OCI-LY7 (cell line): Measurements from ENCODE around the gene ZFHX2. TPM values are rescaled to one million over a fixed set of nuclear protein-coding genes. Genes with fewer than 3 reads are reported as not detected.

Experiments
- BruUV-seq: library from RNA; stranded (reverse); fragments of 400-500 nt; replicated peaks from 2 replicates; lab custom pipeline; 2021; lab: Mats Ljungman, UMichigan
- CTCF ChIA-PET: fragments of 300-600 bp; sonication (Branson Sonifier 250); formaldehyde crosslinking; loops from one replicate; lab custom pipeline; 2022; ENCODE audit warnings: antibody characterized with exemption; ENCODE audit not compliant: unreplicated experiment; lab: Charles Lee
- POLR2A ChIA-PET: fragments of 300-600 bp; sonication (Branson Sonifier 250); formaldehyde crosslinking; loops from one replicate; lab custom pipeline; 2022; ENCODE audit warnings: antibody characterized with exemption; lab: Charles Lee
- DNase-seq: peaks from one replicate; pipeline ENCODE4 v3.0.0-alpha.2; 2015; ENCODE audit warnings: low spot score
- H2AFZ ChIP-seq: fragments of 200-600 bp; sonication (generic), shearing (Covaris generic); 2 replicates; pipeline ENCODE4 v1.6.1; 2014; ENCODE audit warnings: mild to moderate bottlenecking, antibody characterized with exemption, low read length, moderate library complexity
- H3K27ac ChIP-seq: fragments of 200-600 bp; sonication (generic); 2 replicates; pipeline ENCODE4 v1.5.1; 2014; ENCODE audit warnings: mixed run types, low read depth, mild to moderate bottlenecking, moderate library complexity, low read length, inconsistent platforms; ENCODE audit not compliant: poor library complexity, severe bottlenecking
- H3K36me3 ChIP-seq: fragments of 200-600 bp; sonication (generic); 2 replicates; pipeline ENCODE4 v1.6.1; 2014; ENCODE audit warnings: mild to moderate bottlenecking, antibody characterized with exemption, low read length, moderate library complexity, mixed read lengths; ENCODE audit not compliant: insufficient read depth
- H3K4me1 ChIP-seq: fragments of 200-600 bp; sonication (generic); 2 replicates; pipeline ENCODE4 v1.5.1; 2014; ENCODE audit warnings: mild to moderate bottlenecking, low read length; ENCODE audit not compliant: insufficient read depth, poor library complexity, severe bottlenecking
- H3K4me2 ChIP-seq: fragments of 200-600 bp; sonication (generic); 2 replicates; pipeline ENCODE4 v1.6.1; 2014; ENCODE audit warnings: mild to moderate bottlenecking, low read length
- H3K4me3 ChIP-seq: fragments of 200-600 bp; sonication (generic); 2 replicates; pipeline ENCODE4 v1.5.1; 2014; ENCODE audit warnings: mild to moderate bottlenecking, low read depth, low read length; ENCODE audit not compliant: poor library complexity, severe bottlenecking
- H3K79me2 ChIP-seq: fragments of 200-600 bp; sonication (generic); 2 replicates; pipeline ENCODE4 v1.6.1; 2016; ENCODE audit warnings: low read depth, mild to moderate bottlenecking, low read length, moderate library complexity, mixed read lengths; ENCODE audit not compliant: insufficient read depth
- H3K9me2 ChIP-seq: fragments of 200-600 bp; sonication (generic); 2 replicates; pipeline ENCODE4 v1.6.1; 2016; ENCODE audit warnings: mild to moderate bottlenecking, low read length, mixed read lengths; ENCODE audit not compliant: insufficient read depth
- H3K9me3 ChIP-seq: fragments of 200-600 bp; sonication (generic); 2 replicates; pipeline ENCODE4 v1.6.1; 2014; ENCODE audit warnings: mild to moderate bottlenecking, mixed run types, low read length, mixed read lengths
- H4K20me1 ChIP-seq: fragments of 200-600 bp; sonication (generic); 2 replicates; pipeline ENCODE4 v1.6.1; 2014; ENCODE audit warnings: mild to moderate bottlenecking, antibody characterized with exemption, low read length, moderate library complexity, mixed read lengths; ENCODE audit not compliant: insufficient read depth
- EZH2phosphoT487 ChIP-seq: fragments of 200-600 bp; sonication (generic); IDR thresholded peaks from 2 replicates; pipeline ENCODE4 v1.6.1; 2018; ENCODE audit warnings: low read depth, borderline replicate concordance, mild to moderate bottlenecking, mixed run types, antibody characterized with exemption, low read length, moderate library complexity, mixed read lengths
- intact Hi-C: fragments of 100-400 bp; cut with micrococcal nuclease; formaldehyde crosslinking; loops from one replicate; pipeline ENCODE4 v1.10.0; 2022; ENCODE audit not compliant: unreplicated experiment
- total RNA-seq, 2 experiments: library from RNA; depleted of rRNA in 1 of 2; stranded (reverse); fragments of >200 nt in 1 of 2; shearing (Covaris generic) in 1 of 2; gene quantifications; 2 replicates each; pipeline ENCODE4 v1.2.3, GENCODE V29; 2014 to 2022
- TF ChIP-seq, protein P1 (sequence below): fragments of 200-600 bp; sonication (generic); conservative IDR thresholded peaks from 2 replicates; pipeline ENCODE4 v1.5.1; 2014; ENCODE audit warnings: mild to moderate bottlenecking, antibody characterized with exemption, low read length, moderate library complexity, mixed read lengths

Gene ZFHX2
- total RNA-seq, 2 experiments from 2014 or later, result 0.60 to 1.8 TPM

DNA sequence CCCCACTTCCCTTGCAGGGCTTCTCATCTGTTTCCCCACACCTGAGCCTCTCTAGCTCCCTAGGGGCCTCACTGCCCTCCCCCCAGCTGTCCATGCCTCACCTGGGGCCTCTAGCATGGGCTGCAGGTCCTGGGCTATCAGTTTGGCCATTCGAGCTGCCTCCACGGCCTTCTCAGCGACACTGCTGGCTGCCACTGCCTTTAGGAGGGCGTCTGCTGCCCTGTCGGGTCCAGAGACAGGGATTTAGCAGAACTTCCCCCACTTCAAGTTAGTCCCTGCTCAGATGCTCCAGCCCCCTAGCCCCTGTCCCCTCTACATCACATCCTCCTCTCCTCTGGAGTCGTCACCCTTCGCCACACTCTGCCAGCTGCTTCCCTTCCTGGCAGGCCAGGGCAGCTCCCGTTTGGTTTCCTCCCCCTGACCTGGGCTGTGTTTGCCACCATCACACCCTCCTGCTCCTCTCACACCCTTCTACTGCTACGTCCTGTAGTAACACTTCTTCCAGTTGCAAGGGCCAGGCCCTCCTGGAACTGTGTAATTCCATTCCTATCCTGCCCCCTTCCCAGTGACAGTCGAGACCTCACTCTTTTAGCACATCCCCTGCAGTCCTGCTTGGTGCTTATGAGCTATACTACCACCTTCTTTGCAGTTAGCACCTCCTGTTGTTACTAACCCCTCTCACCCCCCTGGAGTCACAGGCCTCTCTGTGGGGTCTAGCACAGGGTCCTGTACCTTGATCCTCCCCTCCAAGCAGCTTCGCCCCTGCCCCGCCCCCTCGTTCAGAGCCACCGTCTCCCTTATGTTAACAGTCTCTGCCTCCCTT is 20.3 kb upstream of the ZFHX2 start:
- CTCF ChIA-PET, result no interaction called here
- H3K9me2 ChIP-seq, result no peaks in the 10 kb centered on the region
- no peak overlapping the region for H3K27ac ChIP-seq
- no peaks in the 10 kb centered on the region for H3K9me3 ChIP-seq
- no peaks in the 10 kb centered on the region; the same call in 1 of the 2 replicates for H4K20me1 ChIP-seq
- no peak for DNase-seq
- no TSS peak for BruUV-seq
- TF ChIP-seq, protein P1, sequence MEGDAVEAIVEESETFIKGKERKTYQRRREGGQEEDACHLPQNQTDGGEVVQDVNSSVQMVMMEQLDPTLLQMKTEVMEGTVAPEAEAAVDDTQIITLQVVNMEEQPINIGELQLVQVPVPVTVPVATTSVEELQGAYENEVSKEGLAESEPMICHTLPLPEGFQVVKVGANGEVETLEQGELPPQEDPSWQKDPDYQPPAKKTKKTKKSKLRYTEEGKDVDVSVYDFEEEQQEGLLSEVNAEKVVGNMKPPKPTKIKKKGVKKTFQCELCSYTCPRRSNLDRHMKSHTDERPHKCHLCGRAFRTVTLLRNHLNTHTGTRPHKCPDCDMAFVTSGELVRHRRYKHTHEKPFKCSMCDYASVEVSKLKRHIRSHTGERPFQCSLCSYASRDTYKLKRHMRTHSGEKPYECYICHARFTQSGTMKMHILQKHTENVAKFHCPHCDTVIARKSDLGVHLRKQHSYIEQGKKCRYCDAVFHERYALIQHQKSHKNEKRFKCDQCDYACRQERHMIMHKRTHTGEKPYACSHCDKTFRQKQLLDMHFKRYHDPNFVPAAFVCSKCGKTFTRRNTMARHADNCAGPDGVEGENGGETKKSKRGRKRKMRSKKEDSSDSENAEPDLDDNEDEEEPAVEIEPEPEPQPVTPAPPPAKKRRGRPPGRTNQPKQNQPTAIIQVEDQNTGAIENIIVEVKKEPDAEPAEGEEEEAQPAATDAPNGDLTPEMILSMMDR, result no peak
- H3K4me1 ChIP-seq, result peaks cover 21% of the 10 kb centered on the region
- H3K79me2 ChIP-seq, result peaks cover 3% of the 10 kb centered on the region; the same call in 1 of the 2 replicates
- no peak overlapping the region for H2AFZ ChIP-seq
- H3K36me3 ChIP-seq, result no peaks in the 10 kb centered on the region
- POLR2A ChIA-PET, result interaction anchor here (0.8 to 1.7 kb wide), 2 partner anchors 14 to 63 kb away, joined by 3 to 4 read pairs; no protein-coding TSS in a partner anchor
- no peak overlapping the region for H3K4me2 ChIP-seq
- no peak overlapping the region for H3K4me3 ChIP-seq
- intact Hi-C loops, result no loop called here

DNA sequence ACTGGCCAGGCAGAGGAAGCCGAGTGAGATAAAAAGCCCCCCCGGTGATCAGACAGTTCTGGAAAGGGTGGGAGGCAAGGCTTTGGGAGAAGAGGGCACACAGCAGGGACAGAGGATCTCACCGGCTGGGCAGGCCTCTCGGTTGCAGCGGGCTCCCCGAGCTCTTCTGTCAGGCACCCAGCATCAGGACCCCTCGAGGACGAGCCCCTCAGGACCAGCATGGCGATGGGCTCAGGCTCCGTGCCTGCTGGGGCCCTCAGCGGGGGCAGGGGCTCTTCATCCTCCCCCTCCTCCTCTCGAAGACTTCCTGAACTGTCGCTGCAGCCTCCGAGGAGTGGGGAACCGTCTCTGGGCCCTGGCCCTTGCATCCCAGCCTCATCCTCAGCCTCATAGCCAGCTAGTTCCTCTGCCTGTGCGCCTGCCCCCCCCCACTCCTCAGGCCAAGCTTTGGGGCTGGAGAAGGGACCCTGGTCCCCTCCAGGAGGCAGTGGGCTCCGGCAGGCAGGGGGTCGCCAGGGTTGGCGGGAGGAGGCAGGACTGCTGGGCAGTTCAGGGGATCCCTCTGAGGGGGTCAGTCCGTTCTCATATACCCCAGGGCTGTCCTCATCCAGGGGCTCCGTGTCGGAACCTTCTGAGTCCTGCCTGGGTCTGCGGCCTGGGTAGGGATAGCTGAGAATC is 19.4 kb upstream of the ZFHX2 start:
- no peak overlapping the region for H3K4me2 ChIP-seq
- H3K4me1 ChIP-seq, result peaks cover 29% of the 10 kb centered on the region
- H3K36me3 ChIP-seq, result peaks cover 4% of the 10 kb centered on the region; the same call in 1 of the 2 replicates
- no peaks in the 10 kb centered on the region for H3K9me3 ChIP-seq
- no TSS peak for BruUV-seq
- POLR2A ChIA-PET, result interaction anchor here (0.6 kb wide), 1 partner anchor 726 kb away, joined by 3 read pairs; no protein-coding TSS in a partner anchor
- H2AFZ ChIP-seq, result no peak overlapping the region
- peaks cover 9% of the 10 kb centered on the region; the same call in 1 of the 2 replicates for H3K79me2 ChIP-seq
- no peak overlapping the region for H3K27ac ChIP-seq
- TF ChIP-seq, protein P1, result no peak
- TF ChIP-seq EZH2phosphoT487, result no peak
- no peaks in the 10 kb centered on the region for H3K9me2 ChIP-seq
- no peak for DNase-seq
- no peaks in the 10 kb centered on the region; the same call in 1 of the 2 replicates for H4K20me1 ChIP-seq
- intact Hi-C loops, result no loop called here
- H3K4me3 ChIP-seq, result no peak overlapping the region
- CTCF ChIA-PET, result interaction anchor here (1.2 kb wide), 1 partner anchor 28 kb away, joined by 3 read pairs; no protein-coding TSS in a partner anchor
